Melanocyte of skin (primary cell): ENCODE data around the gene ELAVL1. TPM values are rescaled to one million over a fixed set of nuclear protein-coding genes. Genes with fewer than 3 reads are reported as not detected.

Source experiments
- total RNA-seq, 2 donors: library from RNA; depleted of rRNA; stranded (reverse); fragments of >200 nt; gene quantifications; 2 replicates each; pipeline ENCODE4 v1.2.3, GENCODE V29; 2012

The ELAVL1 gene
- 10 to 100 TPM; 27.2 to 43.6 TPM for total RNA-seq

GRCh38 chr19:8005534-8006256 lies at the start of gene ELAVL1:
Gene ELAVL1 (minus strand): TSS chr19:8005641. CDS start chr19:7991815, 13,826 bp downstream.

GRCh38 chr19:8052464-8052859 lies 47.0 kb upstream of the ELAVL1 start, which contains the start of gene CCL25:
Gene CCL25 (plus strand): TSS chr19:8052760. CDS start chr19:8053050, 290 bp downstream.

GRCh38 chr19:7943444-7944176 lies 61.8 kb downstream of the ELAVL1 start, which contains the start of gene TIMM44:
Gene TIMM44 (minus strand): TSS chr19:7943666. CDS start chr19:7943651, 15 bp downstream.

GRCh38 chr19:7926021-7926726 lies 79.3 kb downstream of the ELAVL1 start, which contains the start of gene CTXN1:
Gene CTXN1 (minus strand): TSS chr19:7926135. CDS start chr19:7925538, 597 bp downstream.

GRCh38 chr19:7919610-7920518 lies 85.6 kb downstream of the ELAVL1 start, which contains the start of gene SNAPC2:
Gene SNAPC2 (plus strand): TSS chr19:7920338. CDS start chr19:7920367, 29 bp downstream.

GRCh38 chr19:7914598-7915045 lies 90.8 kb downstream of the ELAVL1 start, which contains the start of gene TGFBR3L:
Gene TGFBR3L (plus strand): TSS chr19:7914830.

Other genes starting within 250 kb of the ELAVL1 start
- gene CLEC4M, start 242.4 kb downstream of the ELAVL1 start, total RNA-seq, result not detected
- 10 to 100 TPM; 11.3 to 18.9 TPM for gene EVI5L, start 175.4 kb downstream of the ELAVL1 start, total RNA-seq
- gene PRR36, start 131.3 kb downstream of the ELAVL1 start, total RNA-seq, result not detected
- gene LRRC8E, start 117.1 kb downstream of the ELAVL1 start, total RNA-seq, result 1 to 10 TPM; 2.1 to 6.0 TPM
- 10 to 100 TPM in 1 of 2 donors, 1 to 10 TPM in 1; 8.6 to 11.0 TPM for gene MAP2K7, start 101.8 kb downstream of the ELAVL1 start, total RNA-seq
- under 1 TPM in 1 of 2 donors, not detected in 1; 0.67 TPM for gene TGFBR3L, start 90.8 kb downstream of the ELAVL1 start, total RNA-seq
- gene SNAPC2, start 85.3 kb downstream of the ELAVL1 start, total RNA-seq, result 10 to 100 TPM; 19.3 to 25.3 TPM
- under 1 TPM; 0.33 to 0.34 TPM for gene CTXN1, start 79.5 kb downstream of the ELAVL1 start, total RNA-seq
- 10 to 100 TPM; 38.2 to 57.9 TPM for gene TIMM44, start 62.0 kb downstream of the ELAVL1 start, total RNA-seq
- gene CCL25, start 47.1 kb upstream of the ELAVL1 start, total RNA-seq, result not detected
- gene FBN3, start 144.0 kb upstream of the ELAVL1 start, total RNA-seq, result not detected
- 10 to 100 TPM; 61.3 to 75.0 TPM for gene CERS4, start 203.7 kb upstream of the ELAVL1 start, total RNA-seq